Measurements from ENCODE around the gene VPS13D.

Gene VPS13D

GRCh38 chr1:12433323-12434053 is 203.7 kb downstream of the VPS13D start:
- no peak for DNase-seq (ENCODE audit: low read depth)

GRCh38 chr1:12434174-12434573 is 204.3 kb downstream of the VPS13D start:
- DNase-seq (ENCODE audit: low read depth) = peak; percentile 63

GRCh38 chr1:12434686-12435085 is 204.9 kb downstream of the VPS13D start:
- DNase-seq (ENCODE audit: low read depth) = no peak

GRCh38 chr1:12435639-12436344 is 206.0 kb downstream of the VPS13D start:
- DNase-seq (ENCODE audit: low read depth) = peak; percentile 11

GRCh38 chr1:12436345-12436658 is 206.5 kb downstream of the VPS13D start:
- DNase-seq (ENCODE audit: low read depth) = no peak

- no peak for DNase-seq (ENCODE audit: low read depth)
These were observed 207.2 kb downstream of the VPS13D start for GRCh38 chr1:12436817-12437599.

GRCh38 chr1:12437629-12438028 is 207.8 kb downstream of the VPS13D start:
- DNase-seq (ENCODE audit: low read depth) = no peak

- DNase-seq (ENCODE audit: low read depth) = peak; percentile 11
These were observed 208.6 kb downstream of the VPS13D start for GRCh38 chr1:12438349-12438924.

GRCh38 chr1:12439073-12439472 is 209.2 kb downstream of the VPS13D start:
- DNase-seq (ENCODE audit: low read depth) = no peak

GRCh38 chr1:12441414-12442105 is 211.7 kb downstream of the VPS13D start:
- DNase-seq (ENCODE audit: low read depth) = no peak

GRCh38 chr1:12442217-12442616 is 212.4 kb downstream of the VPS13D start:
- no peak for DNase-seq (ENCODE audit: low read depth)

- no peak for DNase-seq (ENCODE audit: low read depth)
These were observed 213.3 kb downstream of the VPS13D start for GRCh38 chr1:12443151-12443550.

- no peak for DNase-seq (ENCODE audit: low read depth)
These were observed 214.6 kb downstream of the VPS13D start for GRCh38 chr1:12444329-12444841.

GRCh38 chr1:12445257-12445656 is 215.4 kb downstream of the VPS13D start:
- no peak for DNase-seq (ENCODE audit: low read depth)

GRCh38 chr1:12446593-12446992 is 216.8 kb downstream of the VPS13D start:
- no peak for DNase-seq (ENCODE audit: low read depth)

- no peak for DNase-seq (ENCODE audit: low read depth)
These were observed 217.5 kb downstream of the VPS13D start for GRCh38 chr1:12447307-12447706.

GRCh38 chr1:12447849-12448312 is 218.1 kb downstream of the VPS13D start:
- DNase-seq (ENCODE audit: low read depth) = no peak

GRCh38 chr1:12448746-12449177 is 218.9 kb downstream of the VPS13D start:
- no peak for DNase-seq (ENCODE audit: low read depth)

GRCh38 chr1:12450090-12450755 is 220.4 kb downstream of the VPS13D start:
- DNase-seq (ENCODE audit: low read depth) = no peak

GRCh38 chr1:12450756-12451559 is 221.1 kb downstream of the VPS13D start:
- no peak for DNase-seq (ENCODE audit: low read depth)
